Globus pallidus (tissue), 1 donor: ENCODE measurements around the gene NEUROG2.

Experiments used
- DNase-seq: peaks from one replicate; pipeline ENCODE4 v3.0.0-alpha.2; 2015; ENCODE audit warnings: low spot score

Gene NEUROG2

DNA sequence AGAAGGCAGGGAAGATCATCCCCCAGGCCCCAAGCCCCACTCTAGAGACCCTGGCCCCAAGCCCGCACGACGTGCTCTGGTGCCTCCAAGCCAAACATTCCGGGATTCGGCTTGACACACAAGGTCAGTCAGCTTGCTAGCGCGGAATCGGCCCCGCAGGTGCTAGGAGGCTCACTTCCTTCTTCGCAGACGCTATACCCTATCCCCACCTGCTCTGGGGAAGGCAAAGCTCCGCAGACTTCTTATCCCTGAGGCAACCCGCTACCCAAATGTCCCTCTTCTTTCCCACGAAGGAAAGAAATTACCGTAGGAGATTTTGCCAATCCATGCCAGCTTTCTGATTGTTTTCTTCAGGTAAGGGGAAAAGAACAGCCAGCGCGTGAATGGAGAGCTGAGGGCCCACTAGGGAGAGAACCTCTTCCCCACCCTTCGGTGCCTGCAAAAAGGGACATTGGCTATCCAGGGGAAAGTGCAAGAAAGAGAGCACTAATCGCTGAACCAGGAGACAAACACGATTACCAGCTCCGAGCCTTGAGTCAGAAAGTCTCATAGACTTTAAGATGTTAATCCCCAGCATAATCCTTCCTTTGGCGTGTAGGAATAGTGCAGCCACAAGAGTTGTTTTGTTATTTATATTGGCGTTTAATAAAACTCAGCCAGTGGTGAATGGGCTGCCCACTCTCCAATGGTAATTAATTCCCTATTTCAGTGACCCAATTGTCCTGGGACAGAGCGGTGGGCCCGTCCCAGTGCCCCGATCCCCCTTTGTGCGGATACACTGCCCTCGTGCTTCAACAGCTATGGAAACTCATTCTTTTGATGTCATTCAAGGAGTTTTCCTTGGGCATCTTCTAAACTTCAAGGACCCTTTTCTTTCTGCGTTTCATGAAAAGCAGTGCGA is 5.4 kb upstream of the NEUROG2 start:
- DNase-seq: no peak

DNA sequence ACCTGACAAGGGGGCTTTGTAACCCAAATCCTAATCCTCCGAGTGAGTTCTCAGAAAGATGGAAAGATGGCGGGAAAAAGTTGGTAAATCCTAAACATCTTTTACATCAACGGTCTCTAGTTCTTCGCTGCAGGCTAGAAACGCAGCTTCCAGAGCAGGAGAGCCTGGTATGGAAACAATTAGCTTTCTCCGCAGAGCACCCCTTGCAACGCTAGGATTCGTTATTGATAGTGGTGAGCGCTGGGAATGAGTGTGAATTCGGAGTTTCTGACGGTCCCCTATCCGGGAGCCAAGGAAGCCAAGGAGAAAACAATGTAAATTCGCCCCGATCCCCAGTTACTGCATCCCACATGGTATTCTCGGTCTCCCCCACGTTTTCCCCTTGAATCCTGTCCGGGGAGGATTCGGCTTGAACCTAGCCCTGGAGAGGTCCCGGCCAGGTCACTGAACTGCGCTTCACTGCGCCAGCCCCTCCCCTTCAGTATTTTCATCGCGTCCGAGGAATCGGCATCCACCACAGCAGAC is 4.7 kb upstream of the NEUROG2 start:
- no peak for DNase-seq

DNA sequence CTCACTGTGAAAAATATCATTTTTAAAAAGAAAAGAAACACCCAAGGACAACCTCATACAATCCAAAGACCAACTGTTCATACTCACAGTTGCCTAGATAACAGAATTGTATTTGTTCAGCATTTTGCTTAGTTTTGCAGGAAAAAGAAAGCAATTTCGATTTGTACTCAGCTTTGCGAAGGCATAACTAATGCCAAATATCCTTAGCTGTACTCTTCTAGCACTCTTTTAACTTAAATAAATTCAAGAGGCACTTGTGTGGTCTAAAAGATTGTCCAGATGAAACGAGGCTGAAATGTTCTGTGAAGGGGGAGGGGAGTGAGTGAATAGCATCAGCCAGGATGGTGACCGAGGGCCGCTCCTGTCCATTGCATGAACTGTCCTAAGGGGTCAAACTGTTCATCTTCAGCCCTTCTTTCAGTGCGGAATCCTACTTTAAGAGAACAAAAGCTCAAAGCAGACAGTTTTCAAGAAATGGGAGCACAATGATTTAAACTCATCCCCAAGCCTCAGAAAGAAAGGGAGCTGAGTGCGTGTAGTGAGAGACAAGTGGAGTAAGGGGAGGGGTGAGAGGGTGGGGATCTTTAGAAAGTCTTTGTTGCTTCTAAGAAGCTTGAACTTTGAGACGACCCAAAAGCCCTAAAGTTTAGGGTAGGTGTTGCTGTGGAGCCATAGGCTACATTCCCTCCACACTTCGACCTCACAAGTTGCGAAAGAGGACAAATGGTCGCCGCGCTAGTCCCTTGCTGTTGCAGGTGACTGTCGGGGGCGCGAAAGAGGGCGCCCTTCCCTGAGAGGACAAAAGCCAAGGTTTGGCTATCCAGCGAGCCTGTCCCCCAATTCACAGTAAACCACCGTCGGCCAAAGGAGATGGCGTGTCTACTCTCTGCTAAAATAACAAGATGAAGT is 4.0 kb upstream of the NEUROG2 start:
- DNase-seq: no peak

DNA sequence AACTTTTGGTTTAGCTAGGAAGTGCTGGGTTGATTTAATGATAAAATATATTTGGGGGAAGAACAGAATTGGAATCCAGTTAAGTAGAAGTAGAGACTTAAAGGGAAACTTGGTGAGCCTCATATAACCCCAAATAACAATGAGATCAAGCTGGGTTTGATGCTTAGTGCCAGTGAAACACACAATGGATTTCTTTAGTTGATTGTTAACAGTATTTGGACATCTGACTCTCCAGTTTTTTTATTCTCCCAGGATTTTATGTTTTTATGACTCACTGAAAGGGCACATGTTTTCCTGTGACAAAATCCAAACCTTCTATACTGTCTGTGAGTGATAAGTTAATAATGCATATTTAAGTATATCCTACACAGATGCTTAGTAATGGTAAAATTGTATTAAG is 2.7 kb upstream of the NEUROG2 start:
- DNase-seq: no peak

DNA sequence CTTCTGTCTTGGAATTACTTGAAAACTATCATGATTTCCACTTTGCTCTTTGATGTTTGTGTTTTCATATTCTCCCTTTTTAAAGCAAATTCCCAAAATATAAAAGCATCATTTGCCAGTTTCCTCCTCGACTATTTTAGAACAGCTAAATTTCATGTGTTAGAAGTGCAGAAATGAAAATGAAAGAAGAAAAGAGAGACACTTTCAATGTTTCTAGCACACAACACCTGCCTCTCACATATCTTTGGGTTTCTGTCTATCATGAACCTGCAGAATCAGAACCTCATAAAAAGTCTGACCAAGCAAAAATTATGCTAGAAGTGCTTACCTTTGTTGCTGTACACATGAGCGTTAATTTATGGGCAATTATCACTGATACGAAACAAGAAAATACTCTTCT is 1.9 kb upstream of the NEUROG2 start:
- DNase-seq: no peak

DNA sequence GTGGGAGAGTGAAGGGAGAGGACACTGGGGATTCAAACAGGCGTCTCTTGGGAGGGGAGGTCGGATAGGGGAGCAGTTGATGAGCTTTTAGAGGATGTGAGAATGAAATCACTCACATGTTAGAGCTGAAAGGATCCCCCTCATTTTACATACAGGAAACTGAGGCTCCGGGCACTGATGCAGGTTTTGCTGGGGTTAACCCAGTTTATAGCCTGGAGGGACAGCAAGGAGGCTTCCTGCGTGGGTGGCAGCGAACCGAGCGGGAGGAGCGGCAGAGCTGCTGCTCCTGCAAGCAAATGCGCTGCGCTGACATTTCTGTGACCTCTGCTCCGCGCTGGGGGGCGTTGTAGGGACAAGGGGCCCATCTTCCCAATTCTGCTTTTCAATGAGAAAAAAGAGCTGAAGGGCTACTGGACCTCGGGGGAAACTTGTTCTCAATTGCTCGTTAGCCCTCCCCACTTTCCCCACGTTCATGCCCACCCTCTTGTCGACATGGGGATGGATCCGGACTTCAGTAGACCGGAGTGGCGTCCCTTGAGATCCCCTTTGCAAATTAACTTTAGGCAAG is 1.2 kb upstream of the NEUROG2 start:
- no peak for DNase-seq

DNA sequence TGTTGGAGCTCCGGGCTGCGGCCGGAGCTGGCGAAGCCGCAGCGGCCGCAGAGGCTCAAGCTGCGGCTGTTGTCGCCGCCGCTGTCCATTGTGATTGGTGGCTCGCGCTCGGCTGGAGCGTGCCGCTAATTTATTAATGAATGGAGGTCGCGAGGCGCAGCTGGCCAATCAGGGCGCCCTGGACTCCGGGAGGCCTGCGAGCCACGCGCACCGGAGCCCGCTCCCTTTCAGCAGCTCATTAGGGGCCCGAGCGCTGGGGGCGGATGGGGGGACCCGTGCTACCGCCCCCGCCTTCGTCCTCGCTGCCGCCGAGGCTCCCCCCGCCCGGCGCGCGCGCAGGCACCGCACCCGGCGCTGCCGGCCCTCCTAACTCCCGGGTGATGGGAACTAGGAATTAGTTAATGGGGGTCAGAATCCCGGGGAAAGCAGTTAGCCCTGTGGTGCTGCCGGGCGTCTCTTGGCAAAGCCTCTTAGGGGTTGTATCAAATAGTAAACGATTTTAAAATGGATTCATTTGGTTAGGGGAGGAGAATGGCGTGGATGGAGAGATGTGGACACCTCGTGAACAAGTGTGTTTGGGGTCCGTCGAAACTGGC is 589 bp upstream of the NEUROG2 start:
- no peak for DNase-seq

DNA sequence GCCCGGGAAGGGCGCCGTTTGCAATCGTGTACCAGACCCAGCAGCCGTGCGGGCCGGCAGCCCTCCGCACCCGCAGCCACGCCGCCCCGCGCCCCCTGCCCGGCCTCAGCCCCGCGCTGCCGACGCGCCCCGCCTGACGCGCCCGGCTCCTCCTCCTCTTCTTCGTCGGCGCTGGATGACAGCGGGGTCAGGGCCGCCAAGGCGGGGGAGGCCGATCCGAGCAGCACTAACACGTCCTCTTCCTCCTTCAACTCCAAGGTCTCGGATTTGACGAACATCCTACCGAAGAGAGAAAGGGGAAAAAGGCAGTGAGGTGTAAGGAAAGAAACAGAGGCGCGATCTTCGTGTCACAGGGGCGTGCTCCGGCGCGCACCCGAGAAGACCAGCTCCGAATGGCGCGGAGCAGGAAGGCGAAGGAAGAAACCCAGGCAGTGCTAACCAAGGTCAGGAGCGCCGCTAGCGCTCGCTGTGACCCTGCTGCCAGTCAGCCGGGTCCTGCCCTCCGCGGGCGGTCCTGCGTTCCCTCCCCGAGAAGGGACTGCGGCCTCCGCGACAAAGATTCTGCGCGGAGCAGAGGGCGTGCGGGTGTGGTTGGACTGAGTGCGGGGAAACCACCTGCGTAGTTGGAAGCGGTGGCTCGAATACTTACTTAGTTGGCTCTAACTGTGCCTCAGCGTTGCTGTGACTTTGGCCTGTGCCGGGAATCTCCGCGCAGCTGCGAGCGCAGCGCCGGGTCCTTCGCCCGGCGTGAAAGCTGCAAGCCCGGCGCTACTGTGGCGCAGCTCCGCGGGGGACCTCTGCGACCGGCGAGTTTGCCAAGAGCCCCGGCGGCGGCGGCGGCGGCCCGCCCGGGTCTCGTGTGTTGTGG is 548 bp downstream of the NEUROG2 start:
- no peak for DNase-seq

DNA sequence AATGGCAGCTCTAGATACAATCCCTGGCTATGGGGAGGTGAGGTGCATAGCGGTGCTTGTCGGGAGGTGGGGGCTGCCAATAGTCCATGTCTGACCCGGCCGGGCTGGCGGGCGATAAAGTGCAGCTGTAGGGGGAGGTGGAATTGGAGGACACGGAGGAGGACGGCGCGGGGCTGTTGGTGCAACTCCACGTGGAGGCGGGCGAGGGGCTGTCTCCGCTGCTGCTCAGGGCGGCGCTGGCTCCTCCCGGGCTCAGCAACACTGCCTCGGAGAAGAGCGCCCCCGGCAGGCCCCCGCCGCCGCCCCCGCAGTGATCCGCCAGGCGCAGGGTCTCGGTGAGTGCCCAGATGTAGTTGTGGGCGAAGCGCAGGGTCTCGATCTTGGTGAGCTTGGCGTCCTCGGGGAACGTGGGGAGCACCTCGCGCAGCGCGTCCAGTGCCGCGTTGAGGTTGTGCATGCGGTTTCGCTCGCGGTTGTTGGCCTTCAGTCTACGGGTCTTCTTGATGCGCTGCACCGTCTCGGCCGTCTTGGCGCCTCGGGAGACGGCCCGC is 1.3 kb downstream of the NEUROG2 start:
- DNase-seq: no peak

DNA sequence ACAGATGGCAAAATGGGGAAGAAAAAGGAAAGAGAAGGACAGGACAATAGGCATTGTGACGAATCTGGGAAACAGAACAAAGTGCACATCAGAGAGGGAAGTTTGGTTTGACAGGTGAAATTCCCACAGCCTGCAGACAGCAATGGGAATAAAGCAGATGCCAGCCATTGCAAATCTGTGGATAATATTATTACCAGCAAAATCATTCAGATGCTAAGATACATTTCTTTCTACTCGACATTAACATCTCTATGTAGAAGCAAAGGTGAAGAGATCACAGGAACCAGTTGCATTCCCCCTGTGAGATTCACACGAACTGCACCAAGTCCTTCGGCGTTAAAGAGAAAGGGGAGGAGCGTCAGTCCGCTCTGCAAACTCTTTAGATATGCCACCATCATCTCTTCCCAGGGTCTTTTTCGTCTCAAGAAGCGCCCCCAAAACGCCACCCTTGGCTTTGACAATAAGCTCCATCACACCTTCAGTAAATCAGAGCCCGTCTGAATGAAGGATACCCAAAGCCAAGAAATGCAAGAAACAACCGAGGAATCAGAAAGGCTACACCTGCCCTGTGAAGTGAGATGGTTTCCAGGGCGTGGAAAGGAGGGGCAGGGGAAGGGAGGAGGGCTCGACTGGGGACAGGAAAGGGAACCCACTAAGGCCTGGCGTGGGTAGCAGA is 1.9 kb downstream of the NEUROG2 start:
- DNase-seq: no peak

DNA sequence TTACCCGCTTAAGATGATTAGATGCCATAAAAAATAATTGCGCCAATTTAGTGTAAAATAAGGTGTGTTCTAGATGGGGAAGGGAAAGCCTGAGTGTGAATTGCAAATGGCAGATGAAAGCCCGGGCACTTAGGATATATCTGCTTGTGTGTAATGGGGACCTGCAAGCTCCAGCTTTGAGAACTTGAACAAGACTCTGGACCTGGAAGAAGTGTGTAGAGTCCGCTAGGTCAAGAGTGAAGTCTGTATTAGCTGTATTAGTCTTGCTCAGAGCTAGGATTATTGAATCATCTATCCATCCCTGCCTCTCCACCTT is 4.2 kb downstream of the NEUROG2 start:
- DNase-seq: no peak

DNA sequence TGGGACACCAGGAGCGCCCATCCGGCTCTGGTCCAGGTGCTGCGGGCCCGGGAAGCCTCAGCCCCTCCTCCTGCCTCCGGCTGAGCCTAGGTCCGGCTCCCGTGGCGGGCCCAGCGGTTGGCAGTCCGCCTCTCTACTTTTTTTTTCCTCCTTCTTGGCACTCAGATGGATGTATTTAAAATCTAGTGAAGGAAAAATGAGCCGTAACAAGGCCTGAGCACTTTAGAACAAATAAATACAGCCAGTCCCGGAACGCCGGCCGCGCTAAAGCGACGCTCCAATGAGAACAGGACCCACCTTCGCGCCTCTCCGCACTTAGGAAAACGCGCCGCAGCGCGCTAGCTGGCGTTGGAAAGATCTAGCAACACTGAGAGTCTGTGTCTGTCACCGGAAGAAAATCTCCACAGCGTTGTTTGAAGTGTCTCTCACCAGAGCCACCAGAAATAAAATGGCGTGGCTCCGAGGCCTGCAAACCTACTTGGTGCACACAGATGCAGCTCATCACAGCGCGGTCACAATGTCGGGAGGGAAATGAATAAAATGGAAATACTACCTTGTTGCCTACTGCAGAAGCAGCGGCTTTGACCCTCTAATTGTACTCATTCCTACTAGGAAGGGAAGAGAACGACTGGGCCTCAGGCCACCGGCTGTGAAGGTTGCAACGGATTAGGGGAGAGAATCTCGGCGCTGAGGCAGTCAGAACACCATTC is 4.7 kb downstream of the NEUROG2 start:
- DNase-seq: no peak

DNA sequence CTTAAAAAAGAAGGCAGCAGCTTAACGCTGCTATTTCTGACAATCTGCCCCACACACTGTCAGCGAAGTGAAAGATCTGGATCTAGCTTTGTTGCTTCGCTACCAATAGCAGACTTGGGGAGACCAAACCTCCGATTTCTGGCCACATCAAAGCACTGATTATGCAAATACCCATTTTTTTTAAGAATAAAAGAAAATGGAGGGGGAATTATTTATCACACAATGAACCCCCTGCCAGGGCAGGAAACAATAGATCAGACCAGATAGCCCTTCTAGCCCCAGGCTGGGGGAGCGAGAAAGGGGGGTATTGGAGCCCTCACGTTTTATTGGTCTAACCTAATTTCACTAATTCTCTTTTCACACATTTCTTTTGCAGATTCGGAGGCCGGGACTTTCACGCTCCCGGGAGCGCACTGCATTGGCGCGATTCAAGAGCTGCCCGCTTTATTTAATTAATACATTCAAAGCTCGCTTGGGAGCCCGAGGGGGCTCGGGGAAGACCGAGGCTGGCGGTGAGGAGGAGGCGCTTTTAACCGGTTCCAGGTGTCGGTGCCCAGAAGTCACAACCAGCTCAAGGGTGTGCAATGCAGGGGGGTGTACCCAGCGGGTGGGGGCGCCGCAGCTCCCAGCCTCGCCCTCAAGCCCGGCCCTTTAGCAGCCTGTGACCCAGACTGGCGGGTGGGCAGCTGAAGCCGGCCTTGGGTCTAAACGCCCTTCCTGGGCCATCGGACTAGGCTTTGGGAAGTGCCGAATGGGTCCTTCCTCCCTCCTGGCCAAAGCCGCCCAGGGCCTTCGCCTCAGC is 5.5 kb downstream of the NEUROG2 start:
- no peak for DNase-seq

DNA sequence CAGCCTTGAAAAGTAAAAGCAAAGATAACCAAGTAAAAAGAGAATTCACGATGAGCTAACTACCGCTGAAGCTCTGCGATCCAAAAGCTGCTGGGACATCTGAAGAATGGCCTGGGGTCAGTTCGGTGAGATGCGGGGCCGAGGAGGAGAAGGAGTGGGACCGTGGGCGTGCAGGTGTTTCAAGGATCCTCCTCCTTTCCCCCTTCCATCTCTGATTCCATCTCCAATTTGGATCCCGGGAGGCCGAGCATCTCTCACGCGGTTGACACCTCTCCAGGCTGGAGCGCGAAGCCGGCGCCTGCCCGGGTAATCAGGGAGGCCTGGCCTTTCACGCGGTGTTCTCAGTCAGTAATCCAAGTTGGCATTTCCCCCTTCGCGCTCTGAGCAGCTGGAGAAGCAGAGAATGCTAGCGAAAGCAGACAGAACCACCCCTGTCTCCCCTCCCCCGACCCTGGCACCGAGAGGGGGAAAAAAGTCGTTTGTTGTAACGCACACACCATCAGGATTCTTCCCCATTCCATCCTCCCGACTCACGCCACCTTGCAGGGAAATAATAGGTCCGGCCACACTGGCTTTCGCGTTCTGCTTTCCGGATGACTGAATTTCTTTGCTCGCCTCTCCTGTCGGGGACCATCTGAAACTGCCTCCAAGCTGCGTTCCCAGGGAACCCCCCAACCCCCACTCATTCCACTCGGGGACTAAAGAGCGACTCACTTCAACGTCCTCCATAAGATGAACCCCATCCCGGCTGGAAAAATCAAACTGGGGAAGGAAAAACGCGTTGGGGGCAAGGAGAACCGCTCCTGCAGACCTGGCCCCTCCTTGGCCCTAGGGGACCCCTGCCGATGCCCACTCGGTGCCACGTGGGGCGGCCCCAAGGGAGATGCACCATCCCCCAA is 6.5 kb downstream of the NEUROG2 start:
- DNase-seq: no peak

DNA sequence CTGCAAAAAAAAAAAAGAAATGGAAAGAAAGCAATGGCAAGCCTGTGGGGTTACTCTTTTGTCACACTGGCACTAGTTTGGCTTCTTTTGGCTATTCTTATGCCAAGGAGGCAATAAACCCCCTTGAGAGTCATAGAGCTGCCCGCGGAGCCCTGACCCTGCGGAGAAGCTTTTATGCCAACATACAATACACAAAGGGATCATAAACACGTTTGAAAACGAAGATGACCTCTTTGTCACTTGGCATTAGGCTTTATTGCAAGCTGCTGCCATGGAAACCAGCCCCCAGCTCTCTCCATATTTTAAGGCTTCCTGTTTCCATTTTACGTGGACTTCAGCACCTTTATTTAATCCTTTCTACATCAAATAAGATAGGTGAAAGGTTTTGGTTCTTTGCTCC is 7.6 kb downstream of the NEUROG2 start:
- DNase-seq: no peak

DNA sequence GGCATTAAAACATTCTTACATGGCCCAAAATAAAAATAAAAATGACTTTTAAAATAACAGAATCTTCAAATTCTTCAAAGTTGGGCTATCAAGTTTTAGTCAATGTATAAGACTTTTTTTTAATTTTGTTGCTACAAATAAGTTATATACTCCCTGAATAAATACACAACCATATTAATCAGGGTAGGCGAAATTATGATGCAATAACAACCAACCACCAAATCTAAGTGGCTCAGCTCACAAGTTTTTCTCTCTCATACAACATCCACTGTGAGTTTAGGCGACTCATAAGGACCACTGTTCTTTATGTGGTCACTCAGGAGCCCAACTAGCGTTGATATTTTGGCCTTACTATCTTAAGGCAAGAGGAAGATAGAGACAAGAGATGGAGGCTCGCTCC is 11.2 kb downstream of the NEUROG2 start:
- DNase-seq: no peak

DNA sequence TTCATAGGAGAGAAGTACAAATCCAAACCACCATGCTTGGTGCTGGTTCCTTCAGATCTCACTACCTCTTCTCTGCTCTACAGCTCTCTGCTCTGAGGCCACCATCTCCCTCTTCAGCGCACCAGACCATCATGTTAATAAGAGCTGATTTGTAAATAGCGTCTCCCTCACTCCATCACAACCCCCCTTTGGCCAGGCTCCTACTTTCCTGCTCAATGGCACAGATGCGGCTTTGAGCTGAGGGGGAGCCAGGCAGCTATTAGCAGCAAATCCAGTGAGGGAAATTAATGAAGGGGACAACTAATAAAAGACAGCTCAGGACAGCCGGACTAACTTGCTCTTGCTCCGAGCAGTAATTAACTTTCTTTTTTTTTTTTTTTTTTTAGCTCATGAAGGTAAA is 13.1 kb downstream of the NEUROG2 start:
- DNase-seq: no peak

DNA sequence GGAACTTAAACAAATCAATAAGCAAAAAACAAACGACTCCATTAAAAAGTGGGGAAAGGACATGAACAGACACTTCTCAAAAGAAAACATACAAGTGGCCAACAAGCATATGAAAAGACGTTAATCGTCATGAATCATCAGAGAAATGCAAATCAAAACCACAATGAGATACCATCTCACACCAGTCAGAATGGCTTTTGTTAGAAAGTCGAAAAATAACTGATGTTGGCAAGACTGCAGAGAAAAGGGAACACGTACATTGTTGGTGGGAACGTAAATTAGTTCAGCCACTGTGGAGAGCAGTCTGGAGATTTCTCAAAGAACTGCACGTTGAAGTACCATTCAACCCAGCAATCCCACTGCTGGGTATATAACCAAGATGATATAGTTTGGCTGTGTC is 23.7 kb downstream of the NEUROG2 start:
- DNase-seq: no peak
